ENCODE measurements around the gene TRPM4. TPM values are rescaled to one million over a fixed set of nuclear protein-coding genes. Genes with fewer than 3 reads are reported as not detected.
A peak's percentile ranks its signal among the peaks of the same experiment; 100 is the strongest.

Gene TRPM4
- total and polyA plus RNA-seq, 2 of the 13 experiments (the other 11 are each of a cell fraction or from before 2014, with no cell fraction given) = 1.9 to 4.3 TPM

DNA sequence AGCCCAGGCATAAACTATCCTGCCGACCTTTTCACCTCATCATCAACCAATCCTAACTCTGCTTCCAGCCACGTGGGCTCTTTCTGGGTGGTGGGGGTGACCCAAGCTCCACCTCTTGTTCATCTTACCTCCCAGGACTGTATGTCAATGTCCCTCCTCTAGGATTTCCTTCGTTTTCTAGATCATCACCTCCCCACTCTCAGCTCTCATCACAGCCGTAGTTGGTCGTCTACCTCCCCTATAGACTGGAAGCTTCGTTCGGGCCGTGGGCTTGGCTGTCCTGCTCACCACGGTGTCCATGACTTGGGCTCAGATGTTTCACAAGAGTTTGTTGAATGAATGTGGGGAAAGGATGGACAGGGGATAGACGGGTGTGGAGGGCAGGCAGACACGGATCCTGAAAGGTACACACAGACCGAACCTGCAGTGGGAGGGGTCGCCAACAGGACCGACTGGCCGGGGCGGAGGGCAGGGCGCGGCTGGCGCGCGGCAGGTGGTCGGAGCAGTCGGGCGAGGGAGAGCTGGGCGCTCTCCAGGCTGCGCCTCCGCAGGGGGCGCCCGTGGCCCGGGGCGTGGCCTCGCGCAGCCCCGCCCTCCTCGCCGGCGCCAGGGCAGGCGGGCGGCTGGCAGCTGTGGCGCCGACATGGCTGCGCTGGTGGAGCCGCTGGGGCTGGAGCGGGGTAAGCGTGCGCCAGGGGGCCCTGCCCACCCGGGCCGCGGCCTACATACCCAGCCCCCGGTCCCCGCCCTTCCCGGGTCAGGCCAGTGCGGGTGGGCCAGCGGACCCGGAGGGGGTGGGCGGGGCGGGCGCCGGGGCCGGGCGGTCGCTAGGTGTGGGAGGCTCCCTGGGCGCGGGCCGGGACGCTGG is 43.6 kb upstream of the TRPM4 start, which contains the start of gene LIN7B (continued):
- TF ChIP-seq ZNF160 (CRISPR knock-in tag; IDR thresholded peaks at IDR 0.05) = no peak
- peak; percentile 70; the same call in 1 of the 2 replicates for TF ChIP-seq ZNF619 (CRISPR knock-in tag; IDR thresholded peaks at IDR 0.05)
- TF ChIP-seq, protein P1, sequence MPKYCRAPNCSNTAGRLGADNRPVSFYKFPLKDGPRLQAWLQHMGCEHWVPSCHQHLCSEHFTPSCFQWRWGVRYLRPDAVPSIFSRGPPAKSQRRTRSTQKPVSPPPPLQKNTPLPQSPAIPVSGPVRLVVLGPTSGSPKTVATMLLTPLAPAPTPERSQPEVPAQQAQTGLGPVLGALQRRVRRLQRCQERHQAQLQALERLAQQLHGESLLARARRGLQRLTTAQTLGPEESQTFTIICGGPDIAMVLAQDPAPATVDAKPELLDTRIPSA (CRISPR knock-in tag; IDR thresholded peaks at IDR 0.05; ENCODE audit: borderline replicate concordance) = no peak
- TF ChIP-seq TBX2 (CRISPR knock-in tag; IDR thresholded peaks at IDR 0.05; ENCODE audit: borderline replicate concordance) = no peak
- TF ChIP-seq, protein P2, sequence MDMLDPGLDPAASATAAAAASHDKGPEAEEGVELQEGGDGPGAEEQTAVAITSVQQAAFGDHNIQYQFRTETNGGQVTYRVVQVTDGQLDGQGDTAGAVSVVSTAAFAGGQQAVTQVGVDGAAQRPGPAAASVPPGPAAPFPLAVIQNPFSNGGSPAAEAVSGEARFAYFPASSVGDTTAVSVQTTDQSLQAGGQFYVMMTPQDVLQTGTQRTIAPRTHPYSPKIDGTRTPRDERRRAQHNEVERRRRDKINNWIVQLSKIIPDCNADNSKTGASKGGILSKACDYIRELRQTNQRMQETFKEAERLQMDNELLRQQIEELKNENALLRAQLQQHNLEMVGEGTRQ (IDR thresholded peaks at IDR 0.05; ENCODE audit: low read depth, low read length) = peak; percentile 90
- TF ChIP-seq, protein P2 (CRISPR knock-in tag; IDR thresholded peaks at IDR 0.05; ENCODE audit: borderline replicate concordance) = peak; percentile 90; the same call in 1 of the 2 replicates
- TF ChIP-seq, protein P3, sequence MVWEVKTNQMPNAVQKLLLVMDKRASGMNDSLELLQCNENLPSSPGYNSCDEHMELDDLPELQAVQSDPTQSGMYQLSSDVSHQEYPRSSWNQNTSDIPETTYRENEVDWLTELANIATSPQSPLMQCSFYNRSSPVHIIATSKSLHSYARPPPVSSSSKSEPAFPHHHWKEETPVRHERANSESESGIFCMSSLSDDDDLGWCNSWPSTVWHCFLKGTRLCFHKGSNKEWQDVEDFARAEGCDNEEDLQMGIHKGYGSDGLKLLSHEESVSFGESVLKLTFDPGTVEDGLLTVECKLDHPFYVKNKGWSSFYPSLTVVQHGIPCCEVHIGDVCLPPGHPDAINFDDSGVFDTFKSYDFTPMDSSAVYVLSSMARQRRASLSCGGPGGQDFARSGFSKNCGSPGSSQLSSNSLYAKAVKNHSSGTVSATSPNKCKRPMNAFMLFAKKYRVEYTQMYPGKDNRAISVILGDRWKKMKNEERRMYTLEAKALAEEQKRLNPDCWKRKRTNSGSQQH (CRISPR knock-in tag; IDR thresholded peaks at IDR 0.05; ENCODE audit: low read depth) = 0 out of 2 replicates have a peak, but pooled peaks have one; percentile 45
- TF ChIP-seq, protein P4, sequence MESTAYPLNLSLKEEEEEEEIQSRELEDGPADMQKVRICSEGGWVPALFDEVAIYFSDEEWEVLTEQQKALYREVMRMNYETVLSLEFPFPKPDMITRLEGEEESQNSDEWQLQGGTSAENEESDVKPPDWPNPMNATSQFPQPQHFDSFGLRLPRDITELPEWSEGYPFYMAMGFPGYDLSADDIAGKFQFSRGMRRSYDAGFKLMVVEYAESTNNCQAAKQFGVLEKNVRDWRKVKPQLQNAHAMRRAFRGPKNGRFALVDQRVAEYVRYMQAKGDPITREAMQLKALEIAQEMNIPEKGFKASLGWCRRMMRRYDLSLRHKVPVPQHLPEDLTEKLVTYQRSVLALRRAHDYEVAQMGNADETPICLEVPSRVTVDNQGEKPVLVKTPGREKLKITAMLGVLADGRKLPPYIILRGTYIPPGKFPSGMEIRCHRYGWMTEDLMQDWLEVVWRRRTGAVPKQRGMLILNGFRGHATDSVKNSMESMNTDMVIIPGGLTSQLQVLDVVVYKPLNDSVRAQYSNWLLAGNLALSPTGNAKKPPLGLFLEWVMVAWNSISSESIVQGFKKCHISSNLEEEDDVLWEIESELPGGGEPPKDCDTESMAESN (CRISPR knock-in tag; conservative IDR thresholded peaks at IDR 0.05) = peak; percentile 85
- TF ChIP-seq, protein P5, sequence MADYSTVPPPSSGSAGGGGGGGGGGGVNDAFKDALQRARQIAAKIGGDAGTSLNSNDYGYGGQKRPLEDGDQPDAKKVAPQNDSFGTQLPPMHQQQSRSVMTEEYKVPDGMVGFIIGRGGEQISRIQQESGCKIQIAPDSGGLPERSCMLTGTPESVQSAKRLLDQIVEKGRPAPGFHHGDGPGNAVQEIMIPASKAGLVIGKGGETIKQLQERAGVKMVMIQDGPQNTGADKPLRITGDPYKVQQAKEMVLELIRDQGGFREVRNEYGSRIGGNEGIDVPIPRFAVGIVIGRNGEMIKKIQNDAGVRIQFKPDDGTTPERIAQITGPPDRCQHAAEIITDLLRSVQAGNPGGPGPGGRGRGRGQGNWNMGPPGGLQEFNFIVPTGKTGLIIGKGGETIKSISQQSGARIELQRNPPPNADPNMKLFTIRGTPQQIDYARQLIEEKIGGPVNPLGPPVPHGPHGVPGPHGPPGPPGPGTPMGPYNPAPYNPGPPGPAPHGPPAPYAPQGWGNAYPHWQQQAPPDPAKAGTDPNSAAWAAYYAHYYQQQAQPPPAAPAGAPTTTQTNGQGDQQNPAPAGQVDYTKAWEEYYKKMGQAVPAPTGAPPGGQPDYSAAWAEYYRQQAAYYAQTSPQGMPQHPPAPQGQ (CRISPR knock-in tag; IDR thresholded peaks at IDR 0.05; ENCODE audit: borderline replicate concordance) = no peak
- 0 out of 2 replicates have a peak, but pooled peaks have one; percentile 50 for TF ChIP-seq ZNF274 (CRISPR knock-in tag; IDR thresholded peaks at IDR 0.05)
- TF ChIP-seq ZNF10 (CRISPR knock-in tag; IDR thresholded peaks at IDR 0.05; ENCODE audit: borderline replicate concordance, low read depth) = no peak
- no peak for TF ChIP-seq NFE2 (CRISPR knock-in tag; IDR thresholded peaks at IDR 0.05)
- TF ChIP-seq FOSL2 (CRISPR knock-in tag; IDR thresholded peaks at IDR 0.05) = peak; percentile 32
- TF ChIP-seq ZNF33B (CRISPR knock-in tag; IDR thresholded peaks at IDR 0.05) = 0 out of 2 replicates have a peak, but pooled peaks have one; percentile 44
- peak; percentile 24; the same call in 1 of the 2 replicates for TF ChIP-seq RBFOX2 (IDR thresholded peaks at IDR 0.05; ENCODE audit: low read depth, low read length)
- peak; percentile 32; the same call in 1 of the 2 replicates for TF ChIP-seq ZNF350 (CRISPR knock-in tag; IDR thresholded peaks at IDR 0.05; ENCODE audit: borderline replicate concordance, low read depth)
- TF ChIP-seq GFI1 (CRISPR knock-in tag; IDR thresholded peaks at IDR 0.05; ENCODE audit: borderline replicate concordance) = no peak

Data from HepG2 (cell line).